Lower leg skin (tissue), 4 donors: ENCODE data around the gene LZTFL1. TPM values are rescaled to one million over a fixed set of nuclear protein-coding genes. Genes with fewer than 3 reads are reported as not detected.

Experiments used
- DNase-seq, 2 donors: peaks; one replicate each; pipeline ENCODE4 v3.0.0-alpha.2; 2019; ENCODE audit warnings: low spot score in 2 of 2
- H3K4me3 ChIP-seq: fragments of 200-600 bp; sonication (generic); 2 replicates; pipeline ENCODE4 v1.5.1; 2017; ENCODE audit warnings: mild to moderate bottlenecking, low read depth; ENCODE audit not compliant: poor library complexity, severe bottlenecking
- CTCF ChIP-seq, 3 donors: fragments of 450-650 bp; IDR thresholded peaks; one replicate each; pipeline ENCODE4 v1.5.1; 2016; ENCODE audit warnings: antibody characterized with exemption in 3 of 3, mild to moderate bottlenecking in 3 of 3, moderate library complexity in 2 of 3
- POLR2A ChIP-seq, 2 donors: fragments of 450-650 bp; IDR thresholded peaks; one replicate each; pipeline ENCODE4 v1.6.1; 2016 to 2017; ENCODE audit warnings: antibody characterized with exemption in 2 of 2, mild to moderate bottlenecking in 1 of 2, moderate library complexity in 1 of 2
- WGBS, 2 donors: methylation state at CpG; one replicate each; pipeline ENCODE4 v1.1.5; 2018; 5-methylcytosine and 5-hydroxymethylcytosine counted together
- intact Hi-C: fragments of 100-400 bp; cut with DNase I; formaldehyde crosslinking; loops from one replicate; pipeline ENCODE4 v1.15.0; 2023; ENCODE audit warnings: low total_unique reads
- total RNA-seq, 4 donors: library from RNA; depleted of rRNA; stranded (reverse); fragments of >200 nt; gene quantifications; one replicate each; pipeline ENCODE4 v1.1.0, GENCODE V29; 2016

The LZTFL1 gene
- total RNA-seq, 4 donors from 2014 or later, result 15.2 to 24.1 (median 18.5) TPM

GRCh38 chr3:45885979-45886705 is 44.2 kb upstream of the LZTFL1 start, which contains the start of gene CCR9:
Gene CCR9 (plus strand): TSS chr3:45886543. CDS start chr3:45894934, 8,391 bp downstream.
- intact Hi-C loops, result no loop called here
- 83% methylated on average over 9 of the region's 9 CpGs for WGBS, 2 donors
- no peak for DNase-seq
- no peak within 1 kb of the TSS for H3K4me3 ChIP-seq
- TF ChIP-seq POLR2A (IDR thresholded peaks at IDR 0.05), result no peak
- TF ChIP-seq CTCF (IDR thresholded peaks at IDR 0.05), result no peak

GRCh38 chr3:45884368-45885201 is 42.7 kb upstream of the LZTFL1 start:
- DNase-seq, result no peak
- H3K4me3 ChIP-seq, result no peak overlapping the region
- 88 to 89% methylated on average over 23 of the region's 23 CpGs for WGBS, 2 donors
- intact Hi-C loops, result no loop called here
- TF ChIP-seq POLR2A (IDR thresholded peaks at IDR 0.05) (no peak), CTCF (IDR thresholded peaks at IDR 0.05) (no peak)

GRCh38 chr3:45881078-45882022 is 39.4 kb upstream of the LZTFL1 start:
- DNase-seq, result no peak
- intact Hi-C loops, result no loop called here
- WGBS, 2 donors, result 64 to 73% methylated on average over 8 of the region's 8 CpGs
- H3K4me3 ChIP-seq, result no peak overlapping the region
- TF ChIP-seq POLR2A (IDR thresholded peaks at IDR 0.05), result no peak
- no peak for TF ChIP-seq CTCF (IDR thresholded peaks at IDR 0.05)

GRCh38 chr3:45880725-45881077 is 38.8 kb upstream of the LZTFL1 start:
- WGBS, 2 donors, result 71 to 78% methylated on average over 3 of the region's 3 CpGs
- DNase-seq, result no peak
- intact Hi-C loops, result no loop called here
- no peak overlapping the region for H3K4me3 ChIP-seq
- TF ChIP-seq CTCF (IDR thresholded peaks at IDR 0.05) (no peak), POLR2A (IDR thresholded peaks at IDR 0.05) (no peak)

DNA sequence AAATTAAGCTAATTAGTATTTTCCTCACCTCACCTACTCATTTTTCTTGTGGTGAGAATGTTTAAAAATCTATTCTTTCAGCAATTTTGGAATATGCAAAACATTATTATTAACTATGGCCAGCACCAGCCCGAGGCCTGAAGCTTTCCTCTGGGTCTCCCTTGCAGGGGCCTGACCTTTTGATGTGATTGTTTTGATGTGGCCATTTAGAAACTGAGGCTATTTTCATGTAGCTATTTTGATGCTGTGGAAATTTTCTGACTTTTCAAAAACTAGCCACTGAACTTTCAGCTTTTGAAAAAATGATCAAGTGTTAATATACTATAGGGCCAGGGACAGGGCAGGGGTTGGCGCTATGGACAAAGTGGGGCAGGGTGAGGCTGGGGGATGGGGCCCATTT is 36.2 kb upstream of the LZTFL1 start:
- 92 to 93% methylated on average over 2 of the region's 2 CpGs for WGBS, 2 donors
- TF ChIP-seq POLR2A (IDR thresholded peaks at IDR 0.05), result no peak
- TF ChIP-seq CTCF (IDR thresholded peaks at IDR 0.05), result no peak
- DNase-seq, result no peak
- intact Hi-C loops, result no loop called here
- no peak overlapping the region for H3K4me3 ChIP-seq
